Smooth muscle cell (in vitro differentiated cells): ENCODE data around the gene TAF3. TPM values are rescaled to one million over a fixed set of nuclear protein-coding genes. Genes with fewer than 3 reads are reported as not detected.
A peak's percentile ranks its signal among the peaks of the same experiment; 100 is the strongest.

Experiments
- DNase-seq: peaks from one replicate; lab custom pipeline; 2025; ENCODE audit not compliant: unreplicated experiment; lab: John Stamatoyannopoulos, UW
- H2AFZ ChIP-seq: fragments of 200-600 bp; sonication (generic); 2 replicates; pipeline ENCODE4 v1.6.0; 2016; ENCODE audit warnings: antibody characterized with exemption, low read depth, mild to moderate bottlenecking
- H3F3A ChIP-seq: fragments of 200-600 bp; sonication (generic); 2 replicates; pipeline ENCODE4 v1.6.0; 2017; ENCODE audit warnings: antibody characterized with exemption, low read depth
- H3K27ac ChIP-seq: fragments of 200-600 bp; sonication (generic); 2 replicates; pipeline ENCODE4 v1.5.1; 2016; ENCODE audit warnings: low read depth, mild to moderate bottlenecking
- H3K27me3 ChIP-seq: fragments of 200-600 bp; sonication (generic); 2 replicates; pipeline ENCODE4 v1.6.1; 2016; ENCODE audit warnings: low read depth, mild to moderate bottlenecking
- H3K36me3 ChIP-seq: fragments of 200-600 bp; sonication (generic); 2 replicates; pipeline ENCODE4 v1.5.1; 2016; ENCODE audit warnings: low read depth
- H3K4me1 ChIP-seq: fragments of 200-600 bp; sonication (generic); 2 replicates; pipeline ENCODE4 v1.5.1; 2016; ENCODE audit warnings: low read depth
- H3K4me2 ChIP-seq: fragments of 200-600 bp; sonication (generic); 2 replicates; pipeline ENCODE4 v1.6.0; 2016; ENCODE audit warnings: mild to moderate bottlenecking
- H3K4me3 ChIP-seq: fragments of 200-600 bp; sonication (generic); 2 replicates; pipeline ENCODE4 v1.5.1; 2016; ENCODE audit warnings: mild to moderate bottlenecking
- H3K79me2 ChIP-seq: fragments of 200-600 bp; sonication (generic); 2 replicates; pipeline ENCODE4 v1.6.0; 2016; ENCODE audit warnings: low read depth, mild to moderate bottlenecking
- H3K9ac ChIP-seq: fragments of 200-600 bp; sonication (generic); 2 replicates; pipeline ENCODE4 v1.6.0; 2016; ENCODE audit warnings: low read depth
- H3K9me3 ChIP-seq: fragments of 200-600 bp; sonication (generic); replicated peaks from 2 replicates; pipeline ENCODE4 v1.5.1; 2016; ENCODE audit warnings: low read depth
- H4K20me1 ChIP-seq: fragments of 200-600 bp; sonication (generic); 2 replicates; pipeline ENCODE4 v1.6.0; 2016; ENCODE audit warnings: low read depth
- CTCF ChIP-seq: fragments of 200-600 bp; sonication (generic); IDR thresholded peaks from 2 replicates; pipeline ENCODE4 v1.5.1; 2017; ENCODE audit warnings: borderline replicate concordance, mild to moderate bottlenecking, antibody characterized with exemption; ENCODE audit not compliant: insufficient read depth, poor library complexity, severe bottlenecking
- WGBS: methylation state at CpG from one replicate; pipeline ENCODE4 v1.1.7; 2016; ENCODE audit warnings: low lambda C conversion rate; 5-methylcytosine and 5-hydroxymethylcytosine counted together
- polyA plus RNA-seq: library from polyadenylated mRNA; unstranded; fragments of >200 nt; fragmentation: Nextera tagmentation; extraction: Ambion mirVana; gene quantifications from 2 replicates; pipeline ENCODE4 v1.2.1, GENCODE V29; 2016
- total RNA-seq: library from RNA; depleted of rRNA; stranded (reverse); fragments of >200 nt; gene quantifications from 2 replicates; pipeline ENCODE4 v1.2.3, GENCODE V29; 2014

The TAF3 gene
- total and polyA plus RNA-seq, 2 experiments from 2014 or later = 3.7 to 7.0 TPM

GRCh38 chr10:7862121-7862514, 43.8 kb downstream of the TAF3 start:
- H3K4me3 ChIP-seq = no peak overlapping the region
- no peak for TF ChIP-seq CTCF
- H4K20me1 ChIP-seq = peaks cover 4% of the 10 kb centered on the region
- H3K4me2 ChIP-seq = no peak overlapping the region
- no peak overlapping the region for H3K9ac ChIP-seq
- H3K36me3 ChIP-seq = peaks cover 15% of the 10 kb centered on the region
- no peak overlapping the region for H2AFZ ChIP-seq
- peaks cover 46% of the 10 kb centered on the region for H3K79me2 ChIP-seq
- no peak overlapping the region for H3K27ac ChIP-seq
- DNase-seq = no peak
- H3K27me3 ChIP-seq = no peaks in the 10 kb centered on the region
- no peaks in the 10 kb centered on the region for H3F3A ChIP-seq
- H3K4me1 ChIP-seq = no peaks in the 10 kb centered on the region
- H3K9me3 ChIP-seq = peaks cover 22% of the 10 kb centered on the region

- no peak for DNase-seq
- TF ChIP-seq CTCF = no peak
- H3K4me3 ChIP-seq = no peak overlapping the region
- H3K4me2 ChIP-seq = no peak overlapping the region
- no peak overlapping the region for H3K27ac ChIP-seq
- H4K20me1 ChIP-seq = peaks cover 13% of the 10 kb centered on the region
- H3K4me1 ChIP-seq = no peaks in the 10 kb centered on the region
- H3K27me3 ChIP-seq = no peaks in the 10 kb centered on the region
- no peaks in the 10 kb centered on the region for H3F3A ChIP-seq
- H3K36me3 ChIP-seq = peaks cover 15% of the 10 kb centered on the region
- H3K9ac ChIP-seq = no peak overlapping the region
- WGBS = 37% methylated on average over 7 of the region's 7 CpGs
- peaks cover 42% of the 10 kb centered on the region for H3K79me2 ChIP-seq
- H2AFZ ChIP-seq = no peak overlapping the region
- peaks cover 13% of the 10 kb centered on the region for H3K9me3 ChIP-seq
These were observed 47.9 kb downstream of the TAF3 start for GRCh38 chr10:7866176-7866575.

GRCh38 chr10:7872041-7872442, 53.7 kb downstream of the TAF3 start:
- H3K4me3 ChIP-seq = peak overlapping the region; percentile 45
- WGBS = 17% methylated on average over 5 of the region's 5 CpGs
- DNase-seq = no peak
- H3K27ac ChIP-seq = no peak overlapping the region
- peak overlapping the region; percentile 83 for H3K4me2 ChIP-seq
- TF ChIP-seq CTCF = peak; percentile 82
- no peaks in the 10 kb centered on the region for H3K9me3 ChIP-seq
- no peak overlapping the region for H3K9ac ChIP-seq
- peaks cover 42% of the 10 kb centered on the region for H4K20me1 ChIP-seq
- H3K36me3 ChIP-seq = no peaks in the 10 kb centered on the region
- H2AFZ ChIP-seq = no peak overlapping the region
- no peaks in the 10 kb centered on the region for H3K27me3 ChIP-seq
- peaks cover 18% of the 10 kb centered on the region for H3K79me2 ChIP-seq
- peaks cover 4% of the 10 kb centered on the region for H3K4me1 ChIP-seq
- H3F3A ChIP-seq = no peaks in the 10 kb centered on the region

GRCh38 chr10:7874864-7875263, 56.6 kb downstream of the TAF3 start:
- H3K4me2 ChIP-seq = no peak overlapping the region
- H2AFZ ChIP-seq = no peak overlapping the region
- H3K9me3 ChIP-seq = no peaks in the 10 kb centered on the region
- no peaks in the 10 kb centered on the region for H3F3A ChIP-seq
- H3K27me3 ChIP-seq = no peaks in the 10 kb centered on the region
- H4K20me1 ChIP-seq = peaks cover 49% of the 10 kb centered on the region
- DNase-seq = no peak
- peaks cover 4% of the 10 kb centered on the region for H3K4me1 ChIP-seq
- WGBS = 68% methylated on average over 2 of the region's 2 CpGs
- H3K4me3 ChIP-seq = no peak overlapping the region
- TF ChIP-seq CTCF = no peak
- peaks cover 9% of the 10 kb centered on the region for H3K79me2 ChIP-seq
- H3K27ac ChIP-seq = no peak overlapping the region
- no peaks in the 10 kb centered on the region for H3K36me3 ChIP-seq
- H3K9ac ChIP-seq = no peak overlapping the region
